ENCODE measurements around the gene SWI5.
"Not testable (repeated sequence)": the region's sequence is repeated elsewhere in the genome, so short reads cannot be mapped to it uniquely, and the experiment has no call there.

SWI5 gene

DNA sequence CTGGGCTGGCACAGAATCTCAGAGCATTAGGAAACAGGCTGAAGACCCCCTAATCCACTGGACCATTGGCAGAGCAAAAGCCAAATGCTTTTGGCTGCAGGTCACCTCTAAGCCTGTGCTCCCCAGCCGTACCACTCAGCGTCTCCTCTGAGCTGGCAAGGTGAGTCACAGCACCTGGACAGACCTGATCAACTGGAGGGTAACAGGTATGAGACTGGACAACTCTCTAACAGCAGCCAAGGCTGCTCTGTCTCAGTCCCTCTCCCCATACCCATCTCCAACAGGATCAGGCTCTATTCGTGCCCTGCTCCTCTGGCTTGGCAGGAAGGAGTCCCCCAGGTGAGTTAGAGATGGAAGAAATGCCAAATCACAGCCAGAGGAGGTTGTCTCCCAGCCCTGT lies 5.0 kb upstream of the SWI5 start:
- Histone ChIP-seq H3K9ac (ENCODE audit: low read depth, low read length) (no peak overlapping the region), H3K36me3 (ENCODE audit: control insufficient read depth, insufficient read depth, low read length) (peaks cover 23% of the 10 kb centered on the region), H3K9me3 (ENCODE audit: control insufficient read depth, insufficient read depth, low read length) (no peaks in the 10 kb centered on the region)

DNA sequence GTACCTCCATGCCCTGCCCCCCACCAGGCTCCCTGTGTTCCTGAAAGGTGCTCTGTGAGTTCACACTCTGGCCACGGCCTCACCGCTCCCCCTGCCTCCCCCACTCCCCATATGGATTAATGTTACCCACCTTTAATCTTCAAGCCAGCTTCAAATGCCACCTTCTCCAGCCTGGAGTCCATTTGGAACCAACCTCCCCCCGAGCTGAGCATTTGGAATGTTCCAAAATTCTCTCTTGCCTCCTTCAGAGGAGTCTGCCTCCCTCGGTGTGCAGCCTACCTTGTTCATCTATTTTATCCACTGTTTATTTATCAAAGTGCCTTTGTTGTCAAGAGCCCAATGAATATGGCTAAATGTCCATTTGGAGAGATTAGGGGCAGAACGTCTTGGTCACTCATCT lies 4.6 kb upstream of the SWI5 start:
- no peaks in the 10 kb centered on the region for H3K4me1 ChIP-seq (ENCODE audit: control insufficient read depth, insufficient read depth, low read length)
- H3K9ac ChIP-seq (ENCODE audit: low read depth, low read length) = no peak overlapping the region
- H3K27me3 ChIP-seq (ENCODE audit: control insufficient read depth, insufficient read depth, low read length) = no peaks in the 10 kb centered on the region
- H3K4me3 ChIP-seq (ENCODE audit: low read depth, low read length) = no peak overlapping the region
- H3K36me3 ChIP-seq (ENCODE audit: control insufficient read depth, insufficient read depth, low read length) = peaks cover 22% of the 10 kb centered on the region
- H3K9me3 ChIP-seq (ENCODE audit: control insufficient read depth, insufficient read depth, low read length) = no peaks in the 10 kb centered on the region

More for the DNA sequence above, 5.0 kb upstream of the SWI5 start:
- H3K4me1 ChIP-seq (ENCODE audit: control insufficient read depth, insufficient read depth, low read length) = no peaks in the 10 kb centered on the region
- no peak overlapping the region for H3K4me3 ChIP-seq (ENCODE audit: low read depth, low read length)
- no peaks in the 10 kb centered on the region for H3K27me3 ChIP-seq (ENCODE audit: control insufficient read depth, insufficient read depth, low read length)

DNA sequence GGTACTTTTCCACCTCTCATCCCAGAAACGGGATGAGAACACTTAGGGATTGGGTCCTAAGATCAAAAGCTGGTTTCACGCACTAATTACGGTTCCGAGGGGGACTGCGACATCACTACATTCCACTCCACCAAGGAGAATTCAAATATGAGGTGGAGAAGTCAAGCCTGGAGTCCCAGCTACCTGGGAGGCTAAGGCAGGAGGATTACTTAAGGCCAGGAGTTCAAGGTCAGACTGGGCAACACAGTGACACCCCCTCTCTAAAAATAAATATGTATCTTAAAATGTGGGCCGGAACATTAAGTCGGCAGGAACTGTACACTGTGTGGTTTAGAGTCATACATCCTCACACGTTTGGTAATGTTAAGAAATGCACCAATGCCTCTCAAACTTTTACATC lies 1.8 kb upstream of the SWI5 start:
- no peaks in the 10 kb centered on the region for H3K27me3 ChIP-seq (ENCODE audit: control insufficient read depth, insufficient read depth, low read length)
- H3K4me1 ChIP-seq (ENCODE audit: control insufficient read depth, insufficient read depth, low read length) = no peaks in the 10 kb centered on the region
- no peaks in the 10 kb centered on the region for H3K9me3 ChIP-seq (ENCODE audit: control insufficient read depth, insufficient read depth, low read length)
- no peak overlapping the region for H3K9ac ChIP-seq (ENCODE audit: low read depth, low read length)
- H3K4me3 ChIP-seq (ENCODE audit: low read depth, low read length) = peak overlapping the region; percentile 91
- peaks cover 12% of the 10 kb centered on the region for H3K36me3 ChIP-seq (ENCODE audit: control insufficient read depth, insufficient read depth, low read length)

DNA sequence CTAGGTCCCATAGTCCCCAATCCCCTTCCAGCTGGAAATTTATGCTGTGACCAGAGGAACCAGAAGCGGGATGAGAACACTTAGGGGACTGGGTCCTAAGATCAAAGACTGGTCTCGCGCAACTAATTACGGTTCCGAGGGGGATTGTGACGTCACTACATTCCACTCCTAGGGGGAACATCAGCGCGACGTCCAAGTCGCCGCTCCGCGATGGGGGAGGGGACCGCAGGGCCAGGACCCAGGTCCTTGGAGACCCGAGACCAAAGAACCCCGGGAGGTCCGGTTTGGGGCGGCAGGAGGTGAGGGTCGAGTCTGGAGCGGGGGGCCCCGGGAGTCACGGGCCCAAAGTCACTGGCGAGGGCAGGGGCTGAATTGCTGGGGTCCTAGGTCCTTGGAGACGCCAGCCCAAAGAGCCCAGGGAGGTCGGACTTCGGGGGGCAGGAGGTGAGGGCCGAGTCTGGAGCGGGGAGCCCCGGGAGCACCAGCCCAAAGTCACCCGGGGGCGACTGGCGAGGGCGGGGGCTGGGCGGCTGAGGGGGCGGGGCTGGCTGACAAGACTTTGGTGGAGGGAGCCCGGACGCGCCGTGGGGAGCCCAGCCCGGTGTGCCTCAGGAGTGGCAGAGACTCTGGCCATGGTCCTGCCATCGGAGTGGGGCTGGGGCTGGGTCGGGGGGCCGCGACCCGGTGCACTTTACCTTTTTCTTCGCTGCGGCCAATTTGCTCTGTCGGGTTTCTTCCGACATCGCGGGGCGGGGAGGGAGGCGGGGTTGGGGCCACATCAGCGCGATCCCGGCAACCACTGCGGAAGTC lies 673 bp upstream of the SWI5 start, which contains the start of gene GOLGA2:
TSS of gene GOLGA2 (minus strand) at position 810 of the 810 bp plus-strand sequence. CDS start at position 779, 31 bp downstream.
- peak within 1 kb of the TSS; percentile 83 for H3K9ac ChIP-seq (ENCODE audit: low read depth, low read length)
- H3K9me3 ChIP-seq (ENCODE audit: control insufficient read depth, insufficient read depth, low read length) = no peaks in the 10 kb centered on the region
- H3K27me3 ChIP-seq (ENCODE audit: control insufficient read depth, insufficient read depth, low read length) = no peaks in the 10 kb centered on the region
- peaks cover 12% of the 10 kb centered on the region for H3K36me3 ChIP-seq (ENCODE audit: control insufficient read depth, insufficient read depth, low read length)
- H3K4me1 ChIP-seq (ENCODE audit: control insufficient read depth, insufficient read depth, low read length) = no peaks in the 10 kb centered on the region
- peak within 1 kb of the TSS; percentile 99 for H3K4me3 ChIP-seq (ENCODE audit: low read depth, low read length)

DNA sequence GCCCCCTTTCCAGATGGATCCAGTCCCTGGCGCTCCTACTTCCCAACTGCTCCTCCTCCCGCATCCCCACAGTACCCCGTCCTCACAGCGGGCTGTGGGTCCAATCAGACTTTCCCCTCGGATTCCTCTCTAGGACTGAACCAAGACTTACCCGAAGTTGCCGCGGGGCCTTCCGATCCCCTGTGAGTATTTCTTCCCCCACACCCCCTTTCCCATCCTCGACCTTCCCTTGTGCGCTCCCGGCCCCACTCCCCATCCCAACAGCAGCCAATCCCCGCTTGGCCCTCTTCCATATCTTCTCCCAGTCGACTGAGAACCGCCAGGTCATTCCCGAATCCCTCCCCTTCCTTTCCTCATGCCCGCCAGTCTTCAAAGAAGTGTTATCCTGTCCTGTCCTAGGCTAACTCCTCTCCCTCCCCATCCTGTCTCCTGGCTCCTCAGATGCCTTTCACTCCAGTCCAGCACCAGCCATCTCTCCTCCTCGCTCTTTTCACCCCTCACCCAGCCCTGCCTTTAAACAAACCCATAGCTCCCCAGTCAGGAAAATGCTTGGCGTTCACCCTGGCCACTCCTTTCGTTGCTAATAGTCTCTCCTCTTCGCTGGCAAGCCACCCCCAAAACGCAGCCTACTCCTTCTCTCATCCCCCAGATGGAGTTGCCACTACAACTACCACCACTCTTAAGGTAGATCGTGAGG lies 646 bp downstream of the SWI5 start:
- H3K4me1 ChIP-seq (ENCODE audit: control insufficient read depth, insufficient read depth, low read length) = no peaks in the 10 kb centered on the region
- H3K4me3 ChIP-seq (ENCODE audit: low read depth, low read length) = peak overlapping the region; percentile 99
- H3K27me3 ChIP-seq (ENCODE audit: control insufficient read depth, insufficient read depth, low read length) = no peaks in the 10 kb centered on the region
- no peaks in the 10 kb centered on the region for H3K9me3 ChIP-seq (ENCODE audit: control insufficient read depth, insufficient read depth, low read length)
- H3K9ac ChIP-seq (ENCODE audit: low read depth, low read length) = peak overlapping the region; percentile 83
- peaks cover 6% of the 10 kb centered on the region for H3K36me3 ChIP-seq (ENCODE audit: control insufficient read depth, insufficient read depth, low read length)

DNA sequence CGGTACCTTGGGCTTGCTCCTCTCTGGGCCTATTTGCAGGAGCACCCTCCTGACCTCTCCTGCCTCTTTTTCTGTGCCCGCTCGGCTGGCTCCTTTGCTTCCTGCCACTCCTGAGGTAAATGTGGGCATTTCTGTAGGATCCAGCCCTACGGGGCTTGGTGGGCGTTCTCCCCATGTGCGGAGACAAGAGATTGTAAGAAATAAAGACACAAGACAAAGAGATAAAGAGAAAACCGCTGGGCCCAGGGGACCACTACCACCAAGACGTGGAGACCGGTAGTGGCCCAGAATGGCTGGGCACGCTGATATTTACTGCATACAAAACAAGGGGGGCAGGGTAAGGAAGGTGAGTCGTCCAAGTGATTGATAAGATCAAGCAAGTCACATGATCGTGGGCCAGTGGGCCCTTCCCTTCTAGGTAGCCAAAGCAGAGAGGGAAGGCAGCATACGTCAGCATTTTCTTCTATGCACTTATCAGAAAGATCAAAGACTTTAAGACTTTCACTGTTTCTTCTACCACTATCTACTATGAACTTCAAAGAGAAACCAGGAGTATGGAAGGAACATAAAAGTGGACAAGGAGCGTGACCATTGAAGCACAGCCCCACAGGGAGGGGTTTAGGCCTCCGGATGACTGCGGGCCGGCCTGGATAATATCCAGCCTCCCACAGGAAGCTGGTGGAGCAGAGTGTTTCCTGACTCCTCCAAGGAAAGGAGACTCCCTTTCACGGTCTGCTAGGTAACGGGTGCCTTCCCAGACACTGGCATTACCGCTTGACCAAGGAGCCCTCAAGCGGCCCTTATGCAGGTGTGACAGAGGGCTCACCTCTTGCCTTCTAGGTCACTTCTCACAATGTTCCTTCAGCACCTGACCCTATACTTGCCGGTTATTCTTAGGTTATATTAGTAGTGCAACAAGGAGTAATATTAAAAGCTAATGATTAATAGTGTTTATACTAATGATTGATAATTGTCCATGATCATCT lies 3.3 kb downstream of the SWI5 start:
- H3K27me3 ChIP-seq (ENCODE audit: control insufficient read depth, insufficient read depth, low read length); H3K4me1 ChIP-seq (ENCODE audit: control insufficient read depth, insufficient read depth, low read length); H3K36me3 ChIP-seq (ENCODE audit: control insufficient read depth, insufficient read depth, low read length); H3K9ac ChIP-seq (ENCODE audit: low read depth, low read length); H3K9me3 ChIP-seq (ENCODE audit: control insufficient read depth, insufficient read depth, low read length); H3K4me3 ChIP-seq (ENCODE audit: low read depth, low read length): not testable (repeated sequence)

- Histone ChIP-seq H3K9me3 (ENCODE audit: control insufficient read depth, insufficient read depth, low read length) (no peaks in the 10 kb centered on the region), H3K4me1 (ENCODE audit: control insufficient read depth, insufficient read depth, low read length) (no peaks in the 10 kb centered on the region), H3K36me3 (ENCODE audit: control insufficient read depth, insufficient read depth, low read length) (no peaks in the 10 kb centered on the region), H3K4me3 (ENCODE audit: low read depth, low read length) (no peak overlapping the region), H3K27me3 (ENCODE audit: control insufficient read depth, insufficient read depth, low read length) (no peaks in the 10 kb centered on the region), H3K9ac (ENCODE audit: low read depth, low read length) (no peak overlapping the region)
Measured at GRCh38 chr9:128280084-128280622, 4.1 kb downstream of the SWI5 start.

- H3K27me3 ChIP-seq (ENCODE audit: control insufficient read depth, insufficient read depth, low read length) = no peaks in the 10 kb centered on the region
- H3K36me3 ChIP-seq (ENCODE audit: control insufficient read depth, insufficient read depth, low read length) = no peaks in the 10 kb centered on the region
- H3K4me1 ChIP-seq (ENCODE audit: control insufficient read depth, insufficient read depth, low read length) = no peaks in the 10 kb centered on the region
- no peak overlapping the region for H3K4me3 ChIP-seq (ENCODE audit: low read depth, low read length)
- H3K9me3 ChIP-seq (ENCODE audit: control insufficient read depth, insufficient read depth, low read length) = no peaks in the 10 kb centered on the region
- no peak overlapping the region for H3K9ac ChIP-seq (ENCODE audit: low read depth, low read length)
Measured at GRCh38 chr9:128282500-128282899, 6.4 kb downstream of the SWI5 start.

DNA sequence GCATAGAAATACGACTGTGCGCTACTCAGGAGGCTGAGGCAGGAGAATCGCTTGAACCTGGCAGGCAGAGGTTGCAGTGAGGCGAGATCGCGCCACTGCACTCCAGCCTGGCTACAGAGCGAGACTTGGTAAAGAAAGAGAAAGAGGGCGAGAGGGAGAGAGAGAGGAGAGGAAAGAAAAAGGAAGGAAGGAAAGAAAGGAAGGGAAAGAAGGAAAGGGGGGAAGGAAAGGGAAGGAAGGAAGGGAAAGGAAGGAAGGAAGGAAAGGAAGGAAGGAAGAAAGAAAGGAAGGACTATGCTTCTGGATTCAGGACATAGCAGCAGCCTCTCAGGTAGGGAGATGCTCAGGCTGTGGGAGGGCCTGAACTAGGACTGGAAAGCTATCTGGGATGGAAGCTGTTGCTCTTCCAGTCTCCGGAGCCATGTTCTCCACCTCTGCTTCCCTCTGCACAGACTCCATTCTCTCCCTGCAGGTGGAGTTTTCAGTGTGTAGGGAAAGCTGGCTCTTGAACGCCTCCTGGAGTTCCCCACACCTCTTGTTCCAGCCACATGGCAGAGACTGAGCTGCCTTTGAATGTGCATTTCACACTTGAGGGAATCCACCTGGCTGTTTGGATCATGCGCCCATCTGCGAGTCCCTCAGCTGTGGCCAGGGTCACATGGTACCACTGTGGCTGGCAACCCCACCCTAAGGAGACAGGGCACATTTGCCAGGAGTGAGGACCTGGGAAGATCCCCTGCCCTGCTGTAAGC lies 9.1 kb downstream of the SWI5 start:
- no peaks in the 10 kb centered on the region for H3K27me3 ChIP-seq (ENCODE audit: control insufficient read depth, insufficient read depth, low read length)
- H3K9me3 ChIP-seq (ENCODE audit: control insufficient read depth, insufficient read depth, low read length) = no peaks in the 10 kb centered on the region
- H3K4me3 ChIP-seq (ENCODE audit: low read depth, low read length) = no peak overlapping the region
- peaks cover 9% of the 10 kb centered on the region for H3K36me3 ChIP-seq (ENCODE audit: control insufficient read depth, insufficient read depth, low read length)
- no peak overlapping the region for H3K9ac ChIP-seq (ENCODE audit: low read depth, low read length)
- no peaks in the 10 kb centered on the region for H3K4me1 ChIP-seq (ENCODE audit: control insufficient read depth, insufficient read depth, low read length)

- no peak overlapping the region for H3K9ac ChIP-seq (ENCODE audit: low read depth, low read length)
- no peak overlapping the region for H3K4me3 ChIP-seq (ENCODE audit: low read depth, low read length)
- H3K36me3 ChIP-seq (ENCODE audit: control insufficient read depth, insufficient read depth, low read length) = peaks cover 9% of the 10 kb centered on the region
- no peaks in the 10 kb centered on the region for H3K27me3 ChIP-seq (ENCODE audit: control insufficient read depth, insufficient read depth, low read length)
- H3K4me1 ChIP-seq (ENCODE audit: control insufficient read depth, insufficient read depth, low read length) = no peaks in the 10 kb centered on the region
- no peaks in the 10 kb centered on the region for H3K9me3 ChIP-seq (ENCODE audit: control insufficient read depth, insufficient read depth, low read length)
Measured at GRCh38 chr9:128286440-128286839, 10.4 kb downstream of the SWI5 start.
